ENCODE measurements around the gene CAPN5.
"Not testable (repeated sequence)": the region's sequence is repeated elsewhere in the genome, so short reads cannot be mapped to it uniquely, and the experiment has no call there.

Gene CAPN5

DNA sequence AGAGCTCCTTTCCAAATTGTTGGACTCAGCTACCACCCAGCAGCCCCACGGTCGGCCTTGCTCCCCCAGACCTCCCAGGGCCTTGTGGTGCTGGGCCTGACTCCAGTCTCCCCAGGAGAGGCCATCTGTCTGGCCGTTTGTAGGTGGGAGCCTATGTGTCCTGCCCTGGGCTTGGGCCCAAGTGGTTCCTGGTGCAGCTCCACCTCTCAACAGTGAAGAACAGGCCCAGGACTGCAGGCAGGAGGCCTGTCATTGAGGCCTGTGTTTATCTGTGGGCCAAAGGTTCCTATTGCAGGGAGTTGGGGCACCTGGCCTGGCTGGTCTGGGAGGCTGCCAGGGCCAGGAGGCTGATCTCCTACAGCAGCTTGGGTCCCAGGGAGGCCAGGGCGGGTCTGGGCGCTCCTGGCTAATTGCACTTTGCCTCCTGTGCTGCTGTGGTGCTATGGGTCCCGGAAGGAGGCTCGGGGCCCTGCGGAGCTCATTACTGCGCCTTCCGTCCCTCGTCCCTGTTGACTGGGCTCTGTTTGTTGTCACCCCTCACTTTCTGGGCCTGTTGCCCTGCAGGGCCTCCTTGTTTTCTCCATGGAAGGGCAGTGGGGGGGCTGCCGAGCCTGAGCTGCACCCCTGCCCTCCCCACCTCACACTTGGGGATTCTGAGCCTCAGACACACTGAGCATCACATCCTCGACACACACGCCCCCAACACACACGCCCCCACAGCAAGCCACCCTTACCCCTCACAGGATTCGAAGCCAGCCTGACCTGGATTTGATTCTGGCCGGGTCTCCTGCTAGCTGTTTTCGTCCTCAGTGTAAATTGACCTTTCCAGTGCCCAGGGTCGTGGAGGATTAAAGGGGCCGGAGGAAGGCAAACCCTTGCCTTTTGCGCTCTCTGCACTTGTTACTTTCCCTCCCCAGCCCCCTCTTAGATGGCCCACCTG is 29.1 kb downstream of the CAPN5 start:
- DNase-seq (ENCODE audit: extremely low read depth in 1 of 2, low read depth in 1 of 2) = no peak

DNA sequence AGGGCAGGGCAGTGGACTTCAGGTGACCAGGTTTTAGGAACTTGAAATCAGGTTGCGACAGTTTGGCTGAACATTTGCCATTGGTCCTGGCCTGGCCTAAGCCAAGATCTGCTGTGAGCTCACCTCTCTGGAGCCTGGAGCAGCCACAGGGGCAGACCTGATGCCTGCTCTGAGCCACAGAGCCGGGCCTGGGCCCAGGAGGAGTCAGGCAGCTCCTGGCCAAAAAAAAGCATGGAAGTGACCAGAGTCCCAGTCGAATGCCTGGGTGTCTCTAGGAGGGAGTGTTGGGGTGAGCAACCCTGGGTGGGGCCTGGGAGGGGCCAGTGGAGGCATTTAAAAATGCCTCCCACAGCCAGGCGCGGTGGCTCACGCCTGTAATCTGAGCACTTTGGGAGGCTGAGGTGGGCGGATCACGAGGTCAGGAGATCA is 29.8 kb downstream of the CAPN5 start:
- DNase-seq (ENCODE audit: extremely low read depth in 1 of 2, low read depth in 1 of 2) = no peak

DNA sequence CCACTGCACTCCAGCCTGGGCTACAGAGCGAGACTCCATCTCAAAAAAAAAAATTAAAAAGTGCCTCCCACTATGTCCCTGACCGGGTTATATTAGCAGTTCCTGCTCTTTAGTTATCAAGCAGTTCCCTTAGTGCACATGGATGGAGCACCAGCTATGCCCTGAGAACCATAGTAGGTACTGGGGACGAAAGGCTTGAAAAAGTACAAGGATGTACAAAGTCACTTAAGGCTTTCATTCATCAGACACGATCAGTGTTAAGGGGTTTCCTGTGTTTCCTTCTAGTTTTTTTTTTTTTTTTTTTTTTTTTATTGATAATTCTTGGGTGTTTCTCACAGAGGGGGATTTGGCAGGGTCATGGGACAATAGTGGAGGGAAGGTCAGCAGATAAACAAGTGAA is 30.4 kb downstream of the CAPN5 start:
- DNase-seq (ENCODE audit: extremely low read depth in 1 of 2, low read depth in 1 of 2) = not testable (repeated sequence)

DNA sequence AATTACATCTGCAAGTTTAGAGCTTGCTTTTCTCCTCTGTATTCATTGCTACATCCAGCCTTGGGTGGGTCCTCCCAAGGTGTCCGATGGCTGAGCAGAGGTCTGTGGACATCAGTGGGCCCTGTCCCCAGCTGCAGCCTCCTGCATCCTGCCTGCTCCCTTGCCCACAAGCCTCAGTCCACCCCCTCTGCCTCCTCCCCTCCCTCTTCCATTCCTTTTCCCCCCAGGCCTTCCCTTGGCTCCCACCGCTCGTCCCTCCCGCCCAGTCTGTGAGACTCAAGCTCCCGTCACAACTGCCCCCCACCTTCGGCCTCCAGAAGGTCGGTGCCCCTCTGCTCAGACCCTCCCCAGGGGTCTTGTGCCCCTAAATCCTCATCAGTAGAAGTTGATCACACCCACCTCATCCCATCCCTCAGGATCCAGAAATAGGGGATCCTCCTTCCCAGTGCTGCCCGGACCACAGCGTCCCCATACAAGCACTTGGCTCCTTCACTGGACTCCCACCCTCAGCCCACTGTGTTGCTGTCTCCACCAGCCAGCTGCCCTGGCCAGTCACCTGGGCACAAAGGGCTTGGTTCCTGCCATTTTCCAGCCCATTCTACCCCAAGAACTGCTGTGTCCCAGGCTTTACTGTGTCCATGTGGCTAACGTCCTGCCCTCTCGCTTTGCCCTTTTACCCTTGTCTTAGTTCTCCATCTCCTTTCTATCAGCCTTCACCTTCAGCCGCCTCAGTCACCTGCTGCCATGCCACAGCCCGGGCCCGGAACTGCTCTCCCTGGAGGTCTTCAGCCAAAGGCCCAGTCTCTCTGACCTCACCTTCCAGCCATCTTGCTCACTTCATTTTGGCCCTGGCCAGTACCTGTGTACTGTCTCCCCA is 33.6 kb downstream of the CAPN5 start:
- no peak for DNase-seq (ENCODE audit: extremely low read depth in 1 of 2, low read depth in 1 of 2)

DNA sequence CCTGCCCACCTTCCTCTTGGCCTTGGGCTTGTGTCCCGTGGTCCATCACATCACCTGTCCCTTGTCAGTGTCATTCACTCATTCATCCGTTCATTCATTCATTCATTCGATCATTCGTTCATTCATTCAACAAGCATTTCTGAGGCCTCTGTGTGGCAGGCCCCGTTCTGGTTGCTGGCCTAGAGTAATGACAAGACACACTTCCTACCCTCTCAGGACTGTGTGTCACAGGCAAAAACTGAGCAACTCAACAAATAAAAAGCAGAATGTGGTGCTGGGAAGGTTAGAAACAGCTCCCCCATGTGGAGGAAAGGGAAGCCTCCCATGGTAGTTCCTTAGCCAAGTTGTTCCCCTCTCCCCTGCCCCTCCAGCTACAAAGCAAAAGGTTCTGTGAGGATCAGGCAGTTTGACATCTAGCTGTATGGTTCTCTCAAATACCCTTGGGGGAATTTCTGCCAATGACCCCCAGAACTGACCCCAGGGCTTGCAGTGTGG is 34.3 kb downstream of the CAPN5 start:
- DNase-seq (ENCODE audit: extremely low read depth in 1 of 2, low read depth in 1 of 2) = no peak

DNA sequence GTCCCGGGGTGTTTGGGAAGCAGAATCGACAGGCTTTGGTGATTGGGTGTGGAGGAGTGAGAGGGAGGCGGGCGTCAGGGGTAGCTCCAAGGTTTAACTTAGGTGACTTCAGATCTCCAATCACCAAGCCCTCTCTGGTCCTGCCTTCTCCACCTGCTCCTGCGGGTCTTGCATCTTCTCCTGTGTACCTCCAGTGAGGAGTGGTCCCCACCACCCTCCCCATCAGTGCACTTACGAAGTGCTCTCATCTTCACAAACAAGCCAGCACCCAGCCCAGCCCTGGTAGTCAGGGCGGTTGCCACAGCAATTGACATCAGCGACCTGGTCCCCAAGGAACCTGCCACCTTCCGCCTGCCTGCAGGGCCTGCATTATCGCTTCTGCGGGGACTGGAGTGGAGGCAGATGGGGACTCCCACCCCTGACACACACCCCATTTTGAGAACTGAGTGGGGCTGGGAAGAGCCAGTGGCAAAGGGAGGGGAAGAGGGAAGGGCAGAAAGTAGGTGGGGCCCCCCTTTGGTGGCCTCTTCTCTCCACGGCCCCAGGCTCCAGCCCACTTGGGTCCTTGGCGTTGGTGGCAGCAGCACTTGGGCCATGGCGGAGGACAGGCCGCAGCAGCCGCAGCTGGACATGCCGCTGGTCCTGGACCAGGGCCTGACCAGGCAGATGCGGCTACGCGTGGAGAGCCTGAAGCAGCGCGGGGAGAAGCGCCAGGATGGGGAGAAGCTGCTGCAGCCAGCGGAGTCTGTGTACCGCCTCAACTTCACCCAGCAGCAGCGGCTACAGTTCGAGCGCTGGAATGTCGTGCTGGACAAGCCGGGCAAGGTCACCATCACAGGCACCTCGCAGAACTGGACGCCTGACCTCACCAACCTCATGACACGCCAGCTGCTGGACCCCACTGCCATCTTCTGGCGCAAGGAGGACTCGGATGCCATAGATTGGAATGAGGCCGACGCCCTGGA is 35.8 kb downstream of the CAPN5 start, which contains the start of gene OMP:
OMP (plus strand) TSS at position 595 of the 965 bp plus-strand sequence; CDS start at position 595, 0 bp downstream.
- DNase-seq (ENCODE audit: extremely low read depth in 1 of 2, low read depth in 1 of 2) = no peak

DNA sequence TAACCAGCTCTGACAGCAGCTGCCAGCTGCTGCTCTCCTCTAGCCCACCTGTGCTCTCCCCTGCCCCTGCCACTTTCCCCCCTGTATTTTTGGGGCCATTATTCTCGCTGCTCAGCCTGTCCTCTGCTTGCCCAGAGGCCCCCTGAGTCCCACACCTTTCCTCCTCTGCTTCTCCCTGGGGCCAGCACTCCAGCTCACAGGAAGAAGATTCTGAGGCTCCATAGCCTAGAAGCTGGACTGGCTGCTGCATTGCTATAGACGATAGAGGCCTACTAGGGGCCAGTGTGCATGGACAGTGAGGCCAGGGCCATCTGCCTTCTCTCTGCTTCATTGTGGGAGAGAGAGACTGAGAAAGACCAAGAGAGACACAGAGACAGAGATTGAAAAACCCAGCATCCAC is 36.5 kb downstream of the CAPN5 start:
- DNase-seq (ENCODE audit: extremely low read depth in 1 of 2, low read depth in 1 of 2) = no peak

DNA sequence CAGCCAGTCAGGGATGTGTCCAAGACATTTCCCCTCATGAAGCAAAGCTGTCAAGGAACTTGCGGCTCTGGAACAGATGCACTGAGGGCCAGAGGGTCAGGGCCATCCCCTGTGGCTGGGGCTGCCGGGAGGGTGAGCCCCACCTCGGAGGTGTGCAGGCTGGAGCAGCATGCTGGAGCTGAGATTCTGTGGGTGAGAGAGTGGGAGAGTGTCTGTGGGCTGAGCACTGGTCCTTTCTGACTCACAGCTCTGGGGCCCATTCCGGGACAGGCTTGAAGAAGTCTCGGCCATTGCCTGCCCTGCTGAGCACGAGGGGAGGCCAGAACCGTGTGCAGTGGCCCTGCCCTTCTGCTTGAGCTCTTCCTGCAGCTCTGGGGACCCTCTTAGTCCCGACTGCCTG is 38.0 kb downstream of the CAPN5 start:
- no peak for DNase-seq (ENCODE audit: extremely low read depth in 1 of 2, low read depth in 1 of 2)

DNA sequence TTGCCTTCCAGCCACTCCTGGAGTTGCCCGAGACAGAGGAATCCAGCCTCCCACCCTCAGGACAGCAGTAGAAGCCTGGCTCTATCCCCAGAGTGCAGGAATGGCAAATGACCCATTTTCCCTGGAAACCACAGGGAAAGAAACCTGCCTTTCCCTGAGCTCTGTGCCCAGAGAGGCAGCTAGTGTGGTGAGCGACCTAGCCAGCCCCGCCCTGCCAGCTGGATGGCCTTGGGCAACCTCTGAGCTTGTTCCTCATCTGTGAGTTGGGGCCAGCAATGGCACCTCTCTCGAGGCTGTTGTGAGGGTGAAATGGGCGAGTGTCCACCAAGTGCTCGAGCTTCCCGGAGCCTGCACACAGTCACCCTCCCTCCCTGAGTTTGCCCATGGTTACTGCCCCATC is 39.5 kb downstream of the CAPN5 start:
- DNase-seq (ENCODE audit: extremely low read depth in 1 of 2, low read depth in 1 of 2) = no peak

DNA sequence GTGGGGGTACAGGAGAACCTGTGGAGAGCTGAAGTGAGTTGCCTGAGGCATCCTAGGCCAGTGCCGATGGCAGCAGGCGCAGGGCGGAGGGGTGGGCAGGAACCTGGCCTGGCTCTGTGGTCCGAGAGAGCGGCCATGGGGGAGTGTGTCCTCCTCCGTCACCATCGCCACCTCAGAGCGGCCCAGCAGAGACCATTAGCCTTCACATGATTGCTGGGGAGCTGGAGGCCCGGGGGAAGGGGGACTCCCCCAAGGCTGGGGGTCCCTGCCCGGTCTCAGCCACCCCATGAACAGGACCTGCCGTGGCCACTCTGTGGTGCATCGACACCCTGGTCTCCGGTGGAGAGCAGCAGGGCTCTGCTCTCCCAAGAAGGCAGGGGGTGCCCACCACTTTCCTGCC is 40.0 kb downstream of the CAPN5 start:
- no peak for DNase-seq (ENCODE audit: extremely low read depth in 1 of 2, low read depth in 1 of 2)

DNA sequence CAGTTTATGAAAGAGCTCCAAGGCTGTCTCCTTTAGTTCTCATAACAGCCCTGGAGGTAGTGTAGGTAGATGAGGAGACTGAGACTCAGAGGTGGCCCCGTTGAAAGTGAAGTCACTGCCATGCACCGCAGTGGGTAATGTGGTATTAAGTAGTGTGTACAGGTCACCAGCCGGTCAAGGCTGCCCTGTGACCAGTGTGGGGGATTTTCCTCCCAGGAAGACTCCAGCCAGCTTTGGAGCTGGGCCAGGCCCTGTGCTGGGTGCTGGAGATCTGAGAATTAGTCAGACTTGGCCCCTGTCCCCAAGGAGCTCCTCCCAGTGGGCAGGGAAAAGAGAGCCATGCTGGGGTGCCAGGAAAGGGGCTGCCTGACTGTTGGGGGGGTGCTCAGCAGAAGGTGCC is 41.2 kb downstream of the CAPN5 start:
- DNase-seq (ENCODE audit: extremely low read depth in 1 of 2, low read depth in 1 of 2) = no peak

DNA sequence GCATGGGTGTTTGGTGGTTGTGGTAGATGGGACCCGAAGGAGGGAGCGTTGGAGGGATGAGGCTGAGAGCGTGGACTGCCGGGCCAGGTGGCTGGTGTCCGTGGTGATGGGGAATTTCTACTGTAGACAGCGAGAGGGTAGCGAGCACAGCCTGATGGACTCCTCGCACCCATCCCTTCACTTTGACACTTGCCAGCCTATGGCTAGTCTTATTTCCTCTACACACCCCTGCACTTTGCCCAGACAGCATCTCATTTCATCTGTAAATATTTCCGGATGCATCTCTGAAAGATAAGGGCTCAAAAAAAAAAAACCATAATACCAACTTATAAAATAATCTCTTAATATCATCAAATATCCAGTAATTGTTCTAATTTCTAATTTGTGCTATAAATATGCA is 41.7 kb downstream of the CAPN5 start:
- no peak for DNase-seq (ENCODE audit: extremely low read depth in 1 of 2, low read depth in 1 of 2)

DNA sequence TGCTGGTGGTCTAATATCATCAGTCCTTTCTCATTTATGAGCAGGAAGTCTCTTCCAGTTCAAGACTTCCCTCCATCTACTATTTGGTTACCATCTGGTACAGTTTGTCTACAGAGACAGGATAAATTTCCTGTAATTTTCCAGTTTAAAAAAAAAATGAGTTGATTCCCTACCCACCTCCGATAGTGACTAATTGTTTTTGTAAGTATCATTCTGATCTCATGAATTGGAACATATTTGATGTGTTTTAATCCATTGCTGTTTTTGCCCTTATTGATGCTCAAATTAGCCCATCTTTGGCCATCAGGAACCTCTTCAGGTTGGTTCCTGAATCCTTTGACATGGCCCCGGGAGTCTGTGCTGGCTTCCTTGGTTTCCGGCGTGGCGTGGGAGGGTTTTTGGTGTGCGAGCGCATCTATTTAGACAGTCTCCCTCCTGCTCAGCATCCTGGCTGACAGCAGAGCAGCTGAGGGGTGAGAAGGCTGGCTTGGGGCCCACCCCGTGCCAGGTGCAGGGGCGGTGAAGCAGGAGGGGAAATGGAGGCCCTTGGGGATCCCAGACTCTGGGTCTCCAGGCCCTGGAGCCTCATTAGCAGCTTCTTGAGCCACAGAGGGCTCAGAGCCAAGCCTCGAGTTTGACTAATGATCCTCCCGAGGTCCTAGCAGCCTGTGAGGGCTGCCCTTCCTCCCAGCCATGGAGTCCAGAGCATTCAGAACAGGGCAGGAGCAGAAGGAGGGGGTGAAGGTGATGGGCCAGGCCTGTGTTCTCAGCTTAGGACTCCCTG is 42.7 kb downstream of the CAPN5 start:
- DNase-seq (ENCODE audit: extremely low read depth in 1 of 2, low read depth in 1 of 2) = no peak

DNA sequence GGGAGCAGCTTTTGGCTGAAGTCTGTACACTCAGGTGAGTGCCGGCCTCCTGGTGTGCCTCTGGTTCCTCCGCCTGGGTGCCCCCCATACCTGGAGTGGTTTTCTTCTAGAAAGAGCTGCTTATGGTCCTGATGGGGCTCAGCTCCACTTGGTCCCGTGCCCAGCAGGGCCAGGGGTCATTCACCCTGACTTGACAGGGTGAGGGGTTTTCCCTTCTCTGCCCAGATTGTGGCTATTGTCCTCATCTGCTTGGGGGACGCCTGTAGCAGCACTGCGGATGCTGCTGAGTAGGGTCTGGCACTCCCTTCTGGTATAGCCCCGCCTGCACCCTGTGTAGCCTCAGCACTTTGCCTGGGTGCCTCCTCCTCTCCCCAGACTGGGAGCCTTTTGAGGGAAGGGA is 44.1 kb downstream of the CAPN5 start:
- no peak for DNase-seq (ENCODE audit: extremely low read depth in 1 of 2, low read depth in 1 of 2)

DNA sequence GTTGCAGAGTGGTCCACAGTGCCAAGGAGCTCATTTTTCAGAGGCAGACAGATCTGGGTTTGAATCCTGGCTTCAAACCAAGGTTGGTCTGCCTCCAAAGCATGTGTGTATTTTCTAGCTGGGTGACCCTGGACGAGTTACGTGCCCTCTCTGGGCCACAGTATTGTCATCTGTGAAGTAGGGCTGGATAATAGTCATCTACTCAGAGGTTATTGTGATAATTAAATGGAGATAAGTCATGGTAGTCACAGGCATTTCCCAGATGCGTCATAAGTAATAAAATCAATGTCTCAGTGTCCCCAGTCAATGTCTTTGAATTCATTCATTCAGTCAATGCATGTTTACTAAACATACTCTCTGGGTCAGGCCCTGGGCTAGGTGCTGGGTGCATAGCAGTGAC is 44.5 kb downstream of the CAPN5 start:
- no peak for DNase-seq (ENCODE audit: extremely low read depth in 1 of 2, low read depth in 1 of 2)

DNA sequence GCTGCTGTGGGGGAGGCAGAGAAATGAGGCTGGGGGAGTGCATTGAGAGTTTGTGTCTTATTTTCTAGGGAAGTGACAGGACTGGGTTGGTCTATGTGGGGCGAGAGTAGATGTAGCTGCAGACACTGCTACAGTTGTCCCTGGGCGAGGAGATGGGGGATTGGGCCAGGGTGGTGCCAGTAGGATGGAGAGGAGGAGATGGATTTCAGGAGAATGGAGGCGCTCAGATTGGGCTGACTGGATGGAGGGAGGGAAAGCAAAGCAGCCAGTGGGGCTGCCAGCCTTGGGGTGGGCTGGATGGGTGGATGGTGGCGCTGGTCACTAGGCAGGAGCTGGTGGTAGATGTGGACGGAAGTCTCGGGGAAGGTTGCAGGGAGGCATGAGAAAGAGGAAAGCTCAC is 45.2 kb downstream of the CAPN5 start:
- DNase-seq (ENCODE audit: extremely low read depth in 1 of 2, low read depth in 1 of 2) = no peak

DNA sequence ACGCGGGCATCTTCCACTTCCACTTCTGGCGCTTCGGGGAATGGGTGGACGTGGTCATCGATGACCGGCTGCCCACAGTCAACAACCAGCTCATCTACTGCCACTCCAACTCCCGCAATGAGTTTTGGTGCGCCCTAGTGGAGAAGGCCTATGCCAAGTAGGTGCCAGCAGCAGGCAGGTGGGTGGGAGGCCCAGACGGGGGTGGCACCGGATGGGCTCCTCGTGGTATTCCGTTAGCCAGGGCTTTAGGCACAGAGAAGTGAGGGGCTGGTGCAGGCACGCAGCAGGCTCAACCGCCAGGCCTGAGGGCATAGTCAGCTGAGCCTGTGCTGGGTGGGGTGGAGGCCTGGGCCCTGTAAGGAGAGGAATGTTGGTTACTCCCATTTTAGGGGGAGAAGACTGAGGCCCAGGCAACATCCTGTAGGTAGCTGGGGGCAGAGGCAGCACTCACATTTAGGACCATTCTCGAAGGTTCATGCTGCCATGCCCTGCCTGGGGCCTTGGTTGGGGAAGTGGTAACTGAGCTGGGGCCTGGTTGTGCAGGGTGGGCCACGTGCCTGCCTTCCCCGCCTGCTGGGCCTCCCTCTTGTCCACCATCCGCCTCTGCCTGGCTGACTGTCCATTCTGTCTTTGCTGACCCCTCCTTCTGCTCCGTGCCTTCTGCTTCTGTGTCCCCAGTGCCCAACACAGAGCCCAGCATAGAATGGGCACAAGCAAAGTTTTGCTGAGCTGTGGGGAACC is 46.0 kb downstream of the CAPN5 start:
- DNase-seq (ENCODE audit: extremely low read depth in 1 of 2, low read depth in 1 of 2) = no peak

DNA sequence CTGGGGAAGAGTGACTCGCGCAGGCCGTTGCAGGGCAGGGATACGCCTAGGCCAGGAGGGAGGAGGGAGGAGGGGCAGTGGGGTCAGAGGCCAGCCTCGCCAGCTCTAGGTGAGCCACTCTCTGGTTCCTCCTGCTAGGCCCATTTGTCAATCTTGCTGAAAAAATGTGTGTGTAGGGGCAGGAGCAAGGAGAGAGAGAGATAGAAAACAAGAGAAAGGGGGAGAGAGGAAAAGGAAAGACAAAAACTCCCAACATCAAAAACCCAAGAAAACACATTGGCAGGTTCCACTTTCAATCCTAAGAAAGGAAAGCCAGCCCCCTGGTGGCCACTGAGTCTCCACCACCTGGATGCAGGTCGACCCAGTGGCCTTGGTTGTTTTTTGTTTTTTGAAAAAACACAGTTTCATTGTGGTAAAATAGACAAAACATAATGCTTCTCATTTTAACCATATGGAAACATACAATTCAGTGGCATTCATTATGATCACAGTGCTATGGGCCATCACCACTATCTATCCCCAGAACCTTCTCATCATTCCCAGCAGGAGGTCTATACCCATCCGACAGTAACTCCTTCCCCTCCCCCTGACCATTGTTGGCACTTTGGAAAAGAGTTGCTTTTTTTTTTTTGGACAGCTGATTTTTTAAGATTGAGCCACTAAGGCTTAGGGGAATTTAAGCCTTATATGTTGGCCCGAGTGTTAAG is 46.8 kb downstream of the CAPN5 start:
- DNase-seq (ENCODE audit: extremely low read depth in 1 of 2, low read depth in 1 of 2) = no peak

Data from stimulated activated CD8-positive, alpha-beta memory T cell treated with anti-CD3 and anti-CD28 coated beads, Interleukin-7, amount 100 ng/mL, for 48 hours (primary cell).